Measurements from ENCODE around the gene DPP6.

- no peak for TF ChIP-seq CTCF (IDR thresholded peaks at IDR 0.05)
- no peak for TF ChIP-seq POLR2AphosphoS5 (IDR thresholded peaks at IDR 0.05)
These were observed 207.2 kb downstream of the DPP6 start for GRCh38 chr7:154259396-154259795.
